ENCODE results near the gene SMARCD1.

The SMARCD1 gene

DNA sequence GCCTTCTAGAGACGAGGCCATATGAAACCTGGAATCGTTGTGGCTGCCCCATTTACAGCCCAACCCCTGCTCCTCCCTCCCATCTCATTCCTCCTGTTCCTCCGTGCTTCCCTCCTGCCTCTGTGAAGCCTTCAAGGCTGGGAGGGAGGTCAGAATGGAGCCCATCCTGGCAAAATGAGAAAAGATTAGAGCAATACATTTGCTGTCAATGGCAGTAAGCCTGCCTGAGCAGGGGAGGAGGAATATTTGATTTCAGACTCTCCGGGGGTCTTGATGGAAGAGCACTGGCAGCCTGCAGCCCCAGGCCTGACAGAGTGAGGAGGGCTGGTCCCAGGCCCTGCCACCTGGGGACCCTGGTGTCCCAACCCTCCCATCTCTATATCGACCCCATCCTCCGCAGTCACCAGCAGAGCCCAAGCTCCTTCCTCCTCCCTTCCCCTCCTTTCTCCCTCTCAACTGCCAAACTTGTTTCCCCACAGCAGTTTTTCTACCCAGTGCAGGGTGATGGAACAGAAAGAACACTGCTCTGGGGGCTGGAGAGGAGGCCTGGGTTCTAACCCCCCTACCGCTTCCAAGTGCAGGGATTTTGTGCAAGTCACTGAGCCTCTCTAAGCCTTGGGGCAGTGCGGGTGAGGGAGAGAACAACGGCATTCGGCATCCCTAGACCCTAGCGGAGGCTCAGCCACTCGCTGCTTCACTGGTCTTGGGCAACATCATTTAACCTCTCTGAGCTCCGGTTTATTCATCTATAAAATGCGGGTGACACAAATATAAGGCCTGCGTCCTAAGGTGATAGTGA is 43.9 kb upstream of the SMARCD1 start:
- TF ChIP-seq FOXP2 (optimal IDR thresholded peaks at IDR 0.05; ENCODE audit: borderline replicate concordance, extremely low read depth, extremely low read length, insufficient read depth) (no peak), SIN3A (IDR thresholded peaks at IDR 0.05; ENCODE audit: borderline replicate concordance, insufficient read depth, low read length) (no peak), TAF1 (IDR thresholded peaks at IDR 0.05; ENCODE audit: borderline replicate concordance, insufficient read depth, low read length) (no peak), POLR2AphosphoS5 (IDR thresholded peaks at IDR 0.05; ENCODE audit: low read depth, low read length) (no peak)
- TF ChIP-seq, protein P1, sequence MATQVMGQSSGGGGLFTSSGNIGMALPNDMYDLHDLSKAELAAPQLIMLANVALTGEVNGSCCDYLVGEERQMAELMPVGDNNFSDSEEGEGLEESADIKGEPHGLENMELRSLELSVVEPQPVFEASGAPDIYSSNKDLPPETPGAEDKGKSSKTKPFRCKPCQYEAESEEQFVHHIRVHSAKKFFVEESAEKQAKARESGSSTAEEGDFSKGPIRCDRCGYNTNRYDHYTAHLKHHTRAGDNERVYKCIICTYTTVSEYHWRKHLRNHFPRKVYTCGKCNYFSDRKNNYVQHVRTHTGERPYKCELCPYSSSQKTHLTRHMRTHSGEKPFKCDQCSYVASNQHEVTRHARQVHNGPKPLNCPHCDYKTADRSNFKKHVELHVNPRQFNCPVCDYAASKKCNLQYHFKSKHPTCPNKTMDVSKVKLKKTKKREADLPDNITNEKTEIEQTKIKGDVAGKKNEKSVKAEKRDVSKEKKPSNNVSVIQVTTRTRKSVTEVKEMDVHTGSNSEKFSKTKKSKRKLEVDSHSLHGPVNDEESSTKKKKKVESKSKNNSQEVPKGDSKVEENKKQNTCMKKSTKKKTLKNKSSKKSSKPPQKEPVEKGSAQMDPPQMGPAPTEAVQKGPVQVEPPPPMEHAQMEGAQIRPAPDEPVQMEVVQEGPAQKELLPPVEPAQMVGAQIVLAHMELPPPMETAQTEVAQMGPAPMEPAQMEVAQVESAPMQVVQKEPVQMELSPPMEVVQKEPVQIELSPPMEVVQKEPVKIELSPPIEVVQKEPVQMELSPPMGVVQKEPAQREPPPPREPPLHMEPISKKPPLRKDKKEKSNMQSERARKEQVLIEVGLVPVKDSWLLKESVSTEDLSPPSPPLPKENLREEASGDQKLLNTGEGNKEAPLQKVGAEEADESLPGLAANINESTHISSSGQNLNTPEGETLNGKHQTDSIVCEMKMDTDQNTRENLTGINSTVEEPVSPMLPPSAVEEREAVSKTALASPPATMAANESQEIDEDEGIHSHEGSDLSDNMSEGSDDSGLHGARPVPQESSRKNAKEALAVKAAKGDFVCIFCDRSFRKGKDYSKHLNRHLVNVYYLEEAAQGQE (IDR thresholded peaks at IDR 0.05; ENCODE audit: insufficient read depth in 1 of 2, low read depth in 2 of 2, low read length in 2 of 2) = no peak

- TF ChIP-seq POLR2AphosphoS5 (IDR thresholded peaks at IDR 0.05; ENCODE audit: low read depth, low read length) (no peak), TAF1 (IDR thresholded peaks at IDR 0.05; ENCODE audit: borderline replicate concordance, insufficient read depth, low read length) (no peak), SIN3A (IDR thresholded peaks at IDR 0.05; ENCODE audit: borderline replicate concordance, insufficient read depth, low read length) (no peak), FOXP2 (optimal IDR thresholded peaks at IDR 0.05; ENCODE audit: borderline replicate concordance, extremely low read depth, extremely low read length, insufficient read depth) (no peak)
- TF ChIP-seq, protein P1 (IDR thresholded peaks at IDR 0.05; ENCODE audit: insufficient read depth in 1 of 2, low read depth in 2 of 2, low read length in 2 of 2) = no peak
Observed at GRCh38 chr12:50041962-50042361, 43.2 kb upstream of the SMARCD1 start.

DNA sequence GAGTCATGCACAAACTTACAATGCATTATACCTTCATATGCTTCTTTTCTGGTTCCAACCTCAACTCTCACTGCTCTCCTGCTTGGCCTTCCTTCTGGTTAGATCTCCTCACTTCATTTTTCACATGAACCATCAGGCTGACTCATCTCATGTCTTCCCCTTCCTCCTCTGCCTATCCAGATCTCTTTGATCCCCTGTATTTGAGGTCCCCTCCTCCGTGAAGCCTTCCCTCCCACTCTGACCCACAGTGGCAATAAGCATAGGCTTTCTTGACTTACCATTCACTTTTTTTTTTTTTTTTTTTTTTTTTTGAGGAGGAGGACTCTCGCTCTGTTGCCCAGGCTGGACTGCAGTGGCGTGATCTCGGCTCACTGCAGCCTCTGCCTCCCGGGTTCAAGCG is 42.4 kb upstream of the SMARCD1 start:
- TF ChIP-seq FOXP2 (optimal IDR thresholded peaks at IDR 0.05; ENCODE audit: borderline replicate concordance, extremely low read depth, extremely low read length, insufficient read depth) (no peak), POLR2AphosphoS5 (IDR thresholded peaks at IDR 0.05; ENCODE audit: low read depth, low read length) (no peak), TAF1 (IDR thresholded peaks at IDR 0.05; ENCODE audit: borderline replicate concordance, insufficient read depth, low read length) (no peak), SIN3A (IDR thresholded peaks at IDR 0.05; ENCODE audit: borderline replicate concordance, insufficient read depth, low read length) (no peak)
- TF ChIP-seq, protein P1 (IDR thresholded peaks at IDR 0.05; ENCODE audit: insufficient read depth in 1 of 2, low read depth in 2 of 2, low read length in 2 of 2) = no peak

GRCh38 chr12:50043308-50043707 is 41.8 kb upstream of the SMARCD1 start:
- no peak for TF ChIP-seq SIN3A (IDR thresholded peaks at IDR 0.05; ENCODE audit: borderline replicate concordance, insufficient read depth, low read length)
- TF ChIP-seq FOXP2 (optimal IDR thresholded peaks at IDR 0.05; ENCODE audit: borderline replicate concordance, extremely low read depth, extremely low read length, insufficient read depth) = no peak
- no peak for TF ChIP-seq TAF1 (IDR thresholded peaks at IDR 0.05; ENCODE audit: borderline replicate concordance, insufficient read depth, low read length)
- no peak for TF ChIP-seq POLR2AphosphoS5 (IDR thresholded peaks at IDR 0.05; ENCODE audit: low read depth, low read length)
- TF ChIP-seq, protein P1 (IDR thresholded peaks at IDR 0.05; ENCODE audit: insufficient read depth in 1 of 2, low read depth in 2 of 2, low read length in 2 of 2) = no peak

Measured in PFSK-1 (cell line).